Sigmoid colon (tissue), 7 donors: Measurements from ENCODE around the gene SLC44A5. TPM values are rescaled to one million over a fixed set of nuclear protein-coding genes. Genes with fewer than 3 reads are reported as not detected.

ENCODE experiments used
- DNase-seq: peaks from one replicate; pipeline ENCODE4 v3.0.0-alpha.2; 2019
- H3K27ac ChIP-seq, 4 donors: fragments of 200-600 bp; sonication (generic); one replicate each; pipeline ENCODE4 v1.5.1; 2016 to 2019; ENCODE audit warnings: mild to moderate bottlenecking in 1 of 4
- H3K27me3 ChIP-seq, 3 donors: fragments of 200-600 bp; sonication (generic); one replicate each; pipeline ENCODE4 v1.5.1; 2019; ENCODE audit warnings: mild to moderate bottlenecking in 1 of 3
- H3K36me3 ChIP-seq, 4 donors: fragments of 200-600 bp; sonication (generic); one replicate each; pipeline ENCODE4 v1.5.1; 2016 to 2019
- H3K4me1 ChIP-seq, 4 donors: fragments of 200-600 bp; sonication (generic); one replicate each; pipeline ENCODE4 v1.5.1; 2017 to 2019
- H3K4me3 ChIP-seq, 4 donors: fragments of 200-600 bp; sonication (generic); one replicate each; pipeline ENCODE4 v1.5.1; 2017 to 2019; ENCODE audit warnings: mild to moderate bottlenecking in 2 of 4, moderate library complexity in 1 of 4
- H3K9me3 ChIP-seq, 4 donors: fragments of 200-600 bp in 3 of 4; sonication (generic) in 3 of 4; one replicate each; pipeline versions ENCODE4 v1.5.1 to v1.6.1; 2013 to 2019
- CTCF ChIP-seq, 4 experiments: fragments of 450-650 bp in 3 of 4; fragments of 200-600 bp in 1 of 4; IDR thresholded peaks; one replicate each; pipeline ENCODE4 v1.5.1; 2016 to 2019; ENCODE audit warnings: antibody characterized with exemption in 4 of 4, mild to moderate bottlenecking in 3 of 4, moderate library complexity in 2 of 4
- EP300 ChIP-seq, 4 donors: sonication (generic); formaldehyde crosslinking; IDR thresholded peaks; one replicate each; pipeline ENCODE4 v1.6.1; 2017; ENCODE audit warnings: antibody characterized with exemption in 4 of 4
- POLR2A ChIP-seq, 2 donors: fragments of 450-650 bp; IDR thresholded peaks; one replicate each; pipeline ENCODE4 v1.6.1; 2016; ENCODE audit warnings: antibody characterized with exemption in 2 of 2, mild to moderate bottlenecking in 2 of 2, moderate library complexity in 2 of 2
- POLR2AphosphoS5 ChIP-seq, 4 donors: sonication (generic); formaldehyde crosslinking; IDR thresholded peaks; one replicate each; pipeline ENCODE4 v1.6.1; 2017; ENCODE audit warnings: antibody characterized with exemption in 4 of 4
- WGBS, 2 donors: extraction: QIAGEN DNeasy Blood & Tissue Kit; methylation state at CpG; one replicate each; pipeline ENCODE4 v1.1.7; 2013; 5-methylcytosine and 5-hydroxymethylcytosine counted together
- intact Hi-C: fragments of 100-400 bp; cut with DNase I; formaldehyde crosslinking; loops from one replicate; pipeline ENCODE4 v1.15.1; 2023
- polyA plus RNA-seq, 3 donors: library from polyadenylated mRNA; stranded (reverse); fragments of 200-250 nt; gene quantifications; one replicate each; pipeline ENCODE4 v1.2.3, GENCODE V29; 2013
- total RNA-seq, 4 donors: library from RNA; depleted of rRNA; stranded (reverse); fragments of >200 nt; gene quantifications; one replicate each; pipeline ENCODE4 v1.1.0, GENCODE V29; 2016
- donor health status: healthy with polysubstance abuse.
- donor health status: Bipolar disorder and iron deficiency.
- donor health status: healthy.

Gene SLC44A5
- total and polyA plus RNA-seq, 7 donors: 0.36 to 1.4 (median 0.67) TPM; not detected in 1

GRCh38 chr1:75171876-75172275 is 439.0 kb downstream of the SLC44A5 start:
- Histone ChIP-seq H3K4me1 (no peaks in the 10 kb centered on the region), H3K36me3 (no peaks in the 10 kb centered on the region), H3K4me3 (no peak overlapping the region), H3K27ac (no peak overlapping the region), H3K27me3 (no peaks in the 10 kb centered on the region), H3K9me3 (no peaks in the 10 kb centered on the region)
- intact Hi-C loops: no loop called here
- 72 to 85% methylated on average over 1 of the region's 1 CpG for WGBS, 2 donors
- no peak for TF ChIP-seq EP300 (IDR thresholded peaks at IDR 0.05)
- no peak for TF ChIP-seq POLR2A (IDR thresholded peaks at IDR 0.05)
- no peak for TF ChIP-seq POLR2AphosphoS5 (IDR thresholded peaks at IDR 0.05)
- no peak for TF ChIP-seq CTCF (IDR thresholded peaks at IDR 0.05)
- no peak for DNase-seq

- Histone ChIP-seq H3K4me1 (no peaks in the 10 kb centered on the region), H3K27ac (no peak overlapping the region), H3K4me3 (no peak overlapping the region), H3K36me3 (no peaks in the 10 kb centered on the region), H3K27me3 (peaks cover 0 to 5% (median 0%) of the 10 kb centered on the region in 3 donors), H3K9me3 (no peaks in the 10 kb centered on the region)
- DNase-seq: no peak
- 46 to 66% methylated on average over 2 of the region's 2 CpGs for WGBS, 2 donors
- no peak for TF ChIP-seq POLR2A (IDR thresholded peaks at IDR 0.05)
- intact Hi-C loops: no loop called here
These were observed 439.9 kb downstream of the SLC44A5 start for GRCh38 chr1:75170981-75171380.

- 80 to 91% methylated on average over 2 of the region's 2 CpGs for WGBS, 2 donors
- Histone ChIP-seq H3K27me3 (peaks cover 0 to 5% (median 0%) of the 10 kb centered on the region in 3 donors), H3K4me3 (no peak overlapping the region), H3K36me3 (no peaks in the 10 kb centered on the region), H3K27ac (no peak overlapping the region), H3K4me1 (no peaks in the 10 kb centered on the region), H3K9me3 (no peaks in the 10 kb centered on the region)
- no peak for TF ChIP-seq CTCF (IDR thresholded peaks at IDR 0.05)
- no peak for DNase-seq
- intact Hi-C loops: no loop called here
These were observed 440.9 kb downstream of the SLC44A5 start for GRCh38 chr1:75170011-75170410.

- Histone ChIP-seq H3K27me3 (peaks cover 0 to 5% (median 0%) of the 10 kb centered on the region in 3 donors), H3K27ac (no peak overlapping the region), H3K36me3 (no peaks in the 10 kb centered on the region), H3K4me1 (no peaks in the 10 kb centered on the region), H3K9me3 (no peaks in the 10 kb centered on the region), H3K4me3 (no peak overlapping the region)
- intact Hi-C loops: no loop called here
- WGBS, 2 donors: 75 to 83% methylated on average over 4 of the region's 4 CpGs
- TF ChIP-seq CTCF (IDR thresholded peaks at IDR 0.05) (no peak), EP300 (IDR thresholded peaks at IDR 0.05) (no peak), POLR2AphosphoS5 (IDR thresholded peaks at IDR 0.05) (no peak), POLR2A (IDR thresholded peaks at IDR 0.05) (no peak)
- no peak for DNase-seq
These were observed 444.1 kb downstream of the SLC44A5 start for GRCh38 chr1:75166821-75167220.

- Histone ChIP-seq H3K36me3 (no peaks in the 10 kb centered on the region), H3K27ac (no peak overlapping the region), H3K4me3 (no peak overlapping the region), H3K9me3 (no peaks in the 10 kb centered on the region), H3K27me3 (peaks cover 0 to 5% (median 0%) of the 10 kb centered on the region in 3 donors), H3K4me1 (no peaks in the 10 kb centered on the region)
- intact Hi-C loops: no loop called here
- no peak for TF ChIP-seq CTCF (IDR thresholded peaks at IDR 0.05)
- TF ChIP-seq POLR2A (IDR thresholded peaks at IDR 0.05): no peak
- no peak for TF ChIP-seq EP300 (IDR thresholded peaks at IDR 0.05)
- no peak for TF ChIP-seq POLR2AphosphoS5 (IDR thresholded peaks at IDR 0.05)
- DNase-seq: no peak
These were observed 445.6 kb downstream of the SLC44A5 start for GRCh38 chr1:75165264-75165663.
